ENCODE measurements around the gene SNX11. TPM values are rescaled to one million over a fixed set of nuclear protein-coding genes. Genes with fewer than 3 reads are reported as not detected.

SNX11 gene
- polyA plus RNA-seq, 1 donor: 11.2 TPM

- DNase-seq (ENCODE audit: low read depth): no peak
These were observed 7.4 kb upstream of the SNX11 start for GRCh38 chr17:48100160-48100559.

GRCh38 chr17:48100591-48101011 is 7.0 kb upstream of the SNX11 start:
- DNase-seq (ENCODE audit: low read depth): no peak

DNA sequence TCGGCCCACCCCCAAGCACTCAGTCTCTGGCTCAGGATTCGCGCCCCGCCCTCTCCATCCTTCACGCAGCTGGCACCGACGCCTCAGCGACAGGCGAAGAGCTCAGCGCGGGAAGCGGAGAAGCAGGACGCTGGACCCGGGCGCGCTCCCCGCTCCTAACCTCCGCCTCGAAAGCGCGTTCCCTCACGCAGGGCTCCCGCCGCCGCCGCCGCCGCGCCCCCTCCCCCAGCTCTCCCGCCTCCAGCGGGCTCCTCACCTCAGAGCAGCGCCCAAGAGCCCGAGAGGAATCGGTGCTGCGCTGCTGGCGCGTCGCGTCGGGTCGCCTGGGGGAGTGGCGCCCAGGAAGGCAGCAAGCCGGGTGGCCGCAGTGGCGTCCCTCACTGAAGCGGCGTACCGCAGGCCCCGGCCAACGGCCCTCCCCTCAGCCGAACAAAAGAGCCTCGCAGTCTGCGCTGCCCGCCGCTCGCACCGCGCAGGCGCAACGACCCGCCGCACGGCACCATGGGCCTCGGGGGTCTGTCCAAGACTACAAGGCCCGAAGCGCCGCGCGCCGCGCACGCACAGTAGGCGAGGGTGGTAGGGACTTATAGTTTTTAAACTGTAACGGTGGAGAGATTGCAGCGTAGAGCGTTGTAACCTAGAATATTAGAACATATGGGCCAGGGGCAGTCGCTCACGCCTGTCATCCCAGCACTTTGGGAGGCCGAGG is 6.4 kb upstream of the SNX11 start, which contains the start of gene CBX1:
Gene CBX1, minus strand, starts transcription at position 467 of the 709 bp plus-strand sequence. CDS start 24,474 bp downstream, outside the sequence.
- peak; percentile 86 for DNase-seq (ENCODE audit: low read depth)

DNA sequence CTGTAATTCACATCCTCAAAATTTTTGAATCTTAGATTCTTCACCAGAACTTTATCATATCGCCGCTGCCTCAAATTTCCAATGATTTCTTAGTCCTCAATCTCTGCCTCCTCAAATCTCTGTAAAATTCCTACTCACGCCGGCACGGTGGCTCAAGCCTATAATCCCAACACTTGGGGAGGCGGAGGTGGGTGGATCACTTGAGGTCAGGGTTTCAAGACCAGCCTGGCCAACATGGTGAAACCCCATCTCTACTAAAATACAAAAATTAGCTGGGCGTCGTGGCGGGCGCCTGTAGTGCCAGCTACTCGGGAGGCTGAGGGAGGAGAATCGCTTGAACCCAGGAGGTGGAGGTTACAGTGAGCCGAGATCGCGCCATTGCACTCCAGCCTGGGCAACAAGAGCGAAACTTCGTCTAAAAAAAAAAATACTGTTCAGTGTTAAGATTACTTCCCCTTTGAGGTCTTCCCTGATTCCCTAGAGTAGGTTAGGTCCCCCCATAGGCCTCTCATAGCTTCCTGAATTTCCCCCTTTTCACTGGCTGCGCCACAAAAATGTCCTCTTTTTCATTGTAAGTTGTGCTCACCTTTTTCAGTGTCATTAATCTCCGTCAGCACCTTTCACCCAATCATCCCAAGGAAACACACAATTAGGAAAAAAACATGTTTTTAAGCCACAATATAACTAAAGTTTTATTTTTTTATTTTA is 5.4 kb upstream of the SNX11 start:
- no peak for DNase-seq (ENCODE audit: low read depth)

DNA sequence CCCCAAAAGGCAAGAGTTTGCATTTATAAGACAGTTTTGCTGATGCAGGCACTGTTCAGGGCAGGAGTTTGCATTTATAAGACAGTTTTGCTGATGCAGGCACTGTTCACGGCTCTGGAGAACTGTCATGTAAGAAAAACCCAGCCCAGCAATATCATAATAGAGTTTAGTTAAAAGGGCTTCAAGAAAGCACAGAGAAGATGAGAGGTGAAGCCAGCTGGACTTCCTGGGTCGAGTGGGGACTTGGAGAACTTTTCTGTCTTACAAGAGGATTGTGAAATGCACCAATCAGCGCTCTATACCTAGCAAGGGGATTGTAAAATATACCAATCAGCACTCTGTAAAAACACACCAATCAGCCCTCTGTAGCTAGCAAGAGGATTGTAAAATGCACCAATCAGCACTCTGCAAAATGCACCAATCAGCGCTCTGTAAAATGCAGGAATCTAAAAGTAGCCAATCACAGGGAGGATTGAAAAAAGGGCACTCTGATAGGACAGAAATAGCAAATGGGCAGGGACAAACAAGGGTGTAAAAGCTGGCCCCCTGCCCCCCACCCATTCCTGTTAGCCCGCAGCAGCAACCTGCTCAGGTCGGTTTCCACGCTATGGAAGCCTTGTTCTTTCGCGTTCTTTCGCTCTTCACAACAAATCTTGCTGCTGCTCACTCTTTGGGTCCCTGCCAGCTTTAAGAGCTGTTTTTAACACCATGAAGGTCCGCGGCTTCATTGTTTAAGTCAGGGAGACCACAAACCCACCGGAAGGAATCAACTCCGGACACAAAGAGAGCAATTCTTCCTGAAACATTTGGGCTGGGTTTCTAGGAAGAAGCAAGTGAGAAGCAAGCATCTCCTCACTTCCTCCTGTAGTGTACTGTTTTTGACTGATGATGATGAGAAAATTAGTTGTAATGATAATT is 4.5 kb upstream of the SNX11 start:
- DNase-seq (ENCODE audit: low read depth): no peak

GRCh38 chr17:48104440-48104839 is 3.1 kb upstream of the SNX11 start:
- no peak for DNase-seq (ENCODE audit: low read depth)

GRCh38 chr17:48106802-48107136 is 797 bp upstream of the SNX11 start:
- DNase-seq (ENCODE audit: low read depth): no peak

DNA sequence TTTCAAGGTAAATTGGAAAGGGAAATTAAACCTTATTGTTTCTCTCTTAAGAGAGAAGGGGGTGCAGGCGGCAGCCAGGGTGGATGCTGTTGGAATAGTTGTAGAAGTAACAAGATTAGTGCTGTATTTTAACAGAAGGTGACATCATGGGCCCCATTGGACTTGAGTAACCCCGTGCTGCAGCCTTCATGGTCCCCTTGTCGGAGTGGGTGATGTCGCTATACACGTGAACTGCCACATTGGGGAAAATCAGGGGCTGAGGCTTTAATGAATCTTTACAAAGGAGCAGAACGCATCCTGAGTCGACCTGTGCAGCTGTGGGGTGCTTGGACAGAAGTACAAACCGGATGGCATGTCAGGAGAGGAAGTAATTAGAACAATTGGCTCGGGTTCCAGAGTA is 3.2 kb downstream of the SNX11 start:
- DNase-seq (ENCODE audit: low read depth): no peak

GRCh38 chr17:48111937-48112241 is 4.3 kb downstream of the SNX11 start:
- DNase-seq (ENCODE audit: low read depth): no peak

- no peak for DNase-seq (ENCODE audit: low read depth)
These were observed 5.7 kb downstream of the SNX11 start for GRCh38 chr17:48113201-48113676.

DNA sequence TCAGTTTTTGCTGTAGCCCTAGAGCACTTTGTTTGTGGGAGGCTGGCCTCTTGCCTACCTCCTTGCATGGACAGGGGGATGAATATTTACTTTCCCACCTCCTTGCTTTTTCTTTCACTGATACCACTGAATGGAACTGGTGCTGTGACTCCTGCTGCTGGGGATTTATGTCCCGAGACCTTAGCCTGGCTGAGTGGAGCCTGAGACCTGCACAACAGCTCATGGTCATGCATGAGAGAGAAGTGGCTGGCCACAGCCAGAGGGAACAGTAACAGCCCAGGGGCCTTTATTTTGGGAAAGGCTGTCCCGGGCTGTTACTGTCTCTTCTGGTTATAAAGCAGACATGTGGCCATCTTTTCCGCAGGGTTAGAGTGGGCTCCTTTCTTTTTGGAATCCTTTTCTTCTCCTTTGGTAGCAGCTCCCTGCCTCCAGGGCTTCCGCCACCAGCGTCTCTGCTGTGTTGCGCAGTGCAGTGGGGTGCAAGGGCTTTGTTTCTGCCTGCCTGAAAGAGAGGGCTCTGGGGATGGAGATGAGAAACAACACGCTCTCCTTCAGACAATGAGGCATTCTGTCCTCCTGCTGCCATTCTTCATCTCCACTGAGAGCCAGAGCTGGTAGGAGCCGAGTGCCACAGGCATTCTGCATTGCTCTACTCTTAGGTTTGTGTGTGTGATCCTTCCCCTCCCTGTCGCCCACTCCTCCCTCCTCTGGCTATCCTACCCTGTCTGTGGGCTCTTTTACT is 14.5 kb downstream of the SNX11 start:
- DNase-seq (ENCODE audit: low read depth): no peak

- no peak for DNase-seq (ENCODE audit: low read depth)
These were observed 15.1 kb downstream of the SNX11 start for GRCh38 chr17:48122665-48123045.

DNA sequence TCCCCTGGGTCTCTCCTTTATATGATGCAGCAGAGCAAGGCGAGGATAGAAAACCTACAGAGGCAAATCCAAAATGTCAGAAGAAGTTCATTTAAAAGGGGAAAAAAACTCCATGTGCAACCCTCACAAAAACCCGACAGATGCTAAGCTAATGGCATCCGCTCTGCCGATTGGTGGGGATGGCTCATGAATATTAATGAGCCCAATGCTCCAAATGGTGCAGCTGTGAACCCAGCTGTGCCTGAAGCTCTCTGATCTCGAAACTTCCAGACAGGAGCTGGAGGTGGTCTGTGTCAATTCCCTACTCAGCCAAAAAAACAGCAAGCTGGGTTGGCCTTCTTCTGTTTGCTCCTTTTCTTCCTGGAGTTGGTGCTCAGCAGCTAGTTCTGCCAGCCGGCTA is 15.5 kb downstream of the SNX11 start:
- no peak for DNase-seq (ENCODE audit: low read depth)

DNA sequence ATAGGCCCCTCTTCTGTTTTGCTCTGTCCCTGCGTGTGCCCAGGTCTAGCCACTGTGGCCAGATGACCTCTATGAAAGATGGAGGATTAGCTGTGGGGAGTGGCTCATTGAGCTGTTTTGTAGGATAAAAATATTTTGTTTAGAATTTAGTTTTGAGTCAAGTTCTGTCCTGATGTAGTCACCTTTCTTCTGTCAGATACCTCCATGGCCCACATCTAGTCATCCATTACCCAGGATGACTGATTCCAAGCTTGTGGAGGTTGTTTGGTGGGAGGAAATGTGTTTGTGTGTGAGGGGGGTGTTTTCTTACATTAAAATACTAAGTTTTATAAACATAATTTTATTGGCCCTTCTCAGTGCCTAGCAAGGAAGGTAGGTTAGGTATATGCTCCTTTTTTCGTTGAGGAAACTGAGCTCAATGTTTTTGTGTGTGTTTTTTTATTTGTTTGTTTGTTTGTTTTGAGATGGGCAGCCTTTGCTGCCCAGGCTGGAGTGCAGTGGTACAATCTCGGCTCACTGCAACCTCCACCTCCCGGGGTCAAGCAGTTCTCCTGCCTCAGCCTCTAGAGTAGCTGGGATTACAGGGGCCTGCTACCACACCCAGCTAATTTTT is 16.3 kb downstream of the SNX11 start:
- no peak for DNase-seq (ENCODE audit: low read depth)

DNA sequence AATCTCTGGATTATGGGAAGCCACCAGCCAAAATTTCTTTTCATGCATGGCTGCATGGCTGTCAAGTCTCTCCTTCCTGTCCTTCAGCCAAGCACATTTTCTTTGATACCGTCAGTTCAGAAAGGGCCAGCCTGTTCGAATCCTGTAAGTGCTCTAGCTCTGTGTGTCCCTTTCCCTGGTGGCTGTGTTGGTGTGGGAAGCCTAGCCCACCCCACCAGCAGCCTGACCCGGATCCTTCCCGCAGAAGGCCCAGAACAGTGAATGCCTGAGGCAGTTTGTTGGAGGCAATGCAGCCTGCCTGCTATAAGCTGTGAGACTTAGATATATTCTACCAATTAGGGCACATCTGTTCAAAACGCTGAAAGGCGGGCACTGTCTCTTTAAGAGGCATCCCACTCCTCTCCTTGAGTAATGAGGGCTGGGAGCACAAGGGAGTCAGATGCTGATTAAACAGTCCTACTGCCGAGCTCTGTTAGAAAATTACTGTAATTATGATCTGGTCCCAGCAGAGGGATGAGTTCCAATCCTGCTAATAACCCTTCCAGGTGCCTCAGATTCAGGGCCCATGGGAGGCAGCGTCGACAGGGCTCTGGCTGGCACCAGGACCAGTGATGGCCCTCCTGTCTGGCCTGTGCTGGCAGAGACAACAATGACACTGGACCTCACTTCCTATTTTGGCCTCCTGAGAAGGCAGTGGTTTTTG is 18.4 kb downstream of the SNX11 start:
- no peak for DNase-seq (ENCODE audit: low read depth)

GRCh38 chr17:48126532-48126850 is 18.9 kb downstream of the SNX11 start:
- DNase-seq (ENCODE audit: low read depth): no peak

GRCh38 chr17:48127371-48128051 is 19.9 kb downstream of the SNX11 start:
- no peak for DNase-seq (ENCODE audit: low read depth)

- no peak for DNase-seq (ENCODE audit: low read depth)
These were observed 20.8 kb downstream of the SNX11 start for GRCh38 chr17:48128400-48128799.

DNA sequence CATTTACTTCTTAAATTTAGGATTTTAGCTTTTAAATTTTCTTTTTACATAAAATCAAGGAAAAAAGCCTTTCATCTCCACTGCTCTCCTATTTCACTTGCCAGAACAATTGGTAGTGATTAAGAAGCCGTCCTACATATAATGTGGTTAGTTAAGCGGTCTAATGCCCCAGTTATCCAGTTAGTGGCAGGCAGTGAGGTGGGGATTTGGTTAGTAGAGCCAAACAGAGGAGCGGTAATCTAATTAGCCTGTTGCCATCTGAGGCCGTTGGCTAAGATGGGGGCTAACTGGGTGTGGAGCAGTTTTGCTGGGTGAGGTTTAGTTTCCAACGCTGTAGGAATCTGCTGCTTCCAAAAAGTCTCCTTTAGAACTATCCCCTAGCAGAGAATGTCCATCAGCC is 22.4 kb downstream of the SNX11 start:
- DNase-seq (ENCODE audit: low read depth): no peak

DNA sequence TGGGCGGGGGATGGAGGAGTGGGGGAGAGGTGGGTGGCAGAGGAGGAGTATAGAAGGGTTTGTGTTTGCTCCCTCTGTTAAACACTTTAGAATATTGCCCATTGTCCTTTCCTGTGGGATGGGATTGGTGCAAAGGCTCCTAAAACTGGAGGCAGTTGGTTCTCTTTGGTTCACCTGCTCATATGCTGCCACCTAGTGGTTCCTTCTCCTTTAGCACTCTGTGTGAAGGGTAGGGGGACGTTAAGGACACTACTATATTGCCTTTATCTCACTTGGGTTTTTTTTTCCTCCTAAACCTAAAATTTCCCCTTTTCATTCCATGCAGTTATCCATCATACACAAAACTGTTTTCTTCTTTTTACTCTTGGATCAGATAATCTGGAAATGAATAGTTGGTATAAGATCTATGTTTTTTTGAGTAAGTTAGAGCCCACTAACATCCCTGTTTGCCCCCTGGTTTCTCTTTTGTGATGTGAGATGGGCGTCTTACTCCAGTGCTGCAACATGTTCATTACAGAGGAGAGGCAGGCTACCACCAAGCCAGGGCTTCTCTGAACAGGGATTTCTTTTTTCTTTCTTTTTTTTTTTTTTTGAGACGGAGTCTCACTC is 23.8 kb downstream of the SNX11 start:
- peak; percentile 61 for DNase-seq (ENCODE audit: low read depth)

Measured in forelimb muscle (tissue), 1 donor.